Measurements from ENCODE around the gene NFATC2.

Gene NFATC2

DNA sequence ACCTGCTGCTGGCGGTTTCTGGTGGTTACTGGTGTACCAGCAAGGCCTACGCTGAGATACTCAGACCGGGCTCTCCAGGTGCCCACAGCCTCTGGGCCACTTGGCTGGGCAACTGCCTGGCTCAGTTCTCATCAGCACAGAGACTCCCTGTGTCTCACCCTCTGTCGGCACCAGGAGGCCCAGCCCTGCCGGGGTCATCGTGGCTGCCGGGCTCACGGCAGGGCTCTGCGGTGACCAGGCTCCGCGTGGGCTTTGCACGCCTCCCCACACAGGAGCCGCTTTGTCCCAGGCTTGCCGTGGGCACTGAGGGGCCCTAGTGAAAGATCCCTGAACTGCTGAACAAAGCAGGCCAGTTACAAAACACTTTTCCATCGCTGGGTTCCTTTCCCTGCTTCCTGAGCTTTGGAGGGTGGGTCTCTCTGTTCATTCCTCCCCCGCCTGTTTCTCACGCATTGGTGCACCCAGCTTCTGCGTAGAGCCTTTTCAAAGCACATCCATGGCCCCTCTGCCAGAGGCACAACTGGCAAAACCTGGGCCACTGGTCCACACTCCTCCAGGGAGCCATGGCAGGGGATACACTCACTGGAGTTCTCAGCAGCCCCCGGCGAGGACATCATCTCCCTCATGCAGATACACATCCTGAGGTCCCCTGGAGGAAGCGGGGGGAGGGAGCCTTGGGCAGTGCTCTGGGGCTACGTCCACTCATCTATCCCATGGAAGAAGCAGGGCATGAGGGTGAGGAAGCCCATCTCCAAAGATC lies 117.0 kb downstream of the NFATC2 start:
- DNase-seq (ENCODE audit: low read depth in 2 of 2): no peak
- TF ChIP-seq CTCF (IDR thresholded peaks at IDR 0.05; ENCODE audit: low read depth, low read length): no peak

DNA sequence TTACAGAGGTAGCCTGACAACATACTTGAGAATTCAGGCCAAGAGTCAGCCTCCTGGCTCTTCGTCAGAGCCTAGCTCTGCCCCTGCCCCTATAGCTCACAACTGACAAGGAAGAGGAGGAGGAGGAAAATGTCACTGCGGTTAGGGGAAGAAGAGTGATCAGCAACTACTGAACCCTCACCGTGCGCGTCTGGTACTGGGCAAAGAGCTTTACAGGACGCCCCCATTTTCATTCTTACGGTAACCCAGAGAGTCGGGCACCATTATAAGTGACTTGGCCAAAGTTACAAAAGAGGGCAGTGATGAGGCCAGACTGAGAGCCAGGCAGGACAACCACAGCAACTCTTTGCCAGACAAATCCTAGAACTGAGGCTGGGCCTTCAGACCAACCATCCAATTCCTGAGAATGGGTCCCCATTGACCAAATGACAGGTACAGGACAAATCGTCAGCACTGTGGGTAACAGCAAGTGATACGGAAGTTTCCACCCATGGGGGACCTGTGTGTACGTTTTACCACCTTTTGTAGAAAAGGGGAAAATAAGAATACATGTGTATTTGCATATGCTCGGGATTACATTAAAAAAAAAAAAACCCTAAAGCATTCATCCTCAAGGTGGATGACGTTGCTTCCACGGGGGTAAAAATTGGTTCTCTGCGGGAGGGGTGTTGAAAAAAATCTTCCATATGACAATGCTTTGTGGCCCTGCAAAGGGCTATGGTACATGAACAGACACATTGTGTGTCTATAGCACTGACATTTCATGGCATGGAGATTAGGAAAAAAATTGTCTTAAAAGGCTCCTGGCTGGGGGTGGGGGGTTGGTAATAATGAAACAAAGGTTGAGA lies 118.0 kb downstream of the NFATC2 start:
- no peak overlapping the region for H3K4me3 ChIP-seq (replicated peaks in 1 of 2; ENCODE audit: low read depth in 2 of 2, low read length in 2 of 2)
- no peak for DNase-seq (ENCODE audit: low read depth in 2 of 2)
- no peak for TF ChIP-seq CTCF (IDR thresholded peaks at IDR 0.05; ENCODE audit: low read depth, low read length)

More for the DNA sequence above, 117.0 kb downstream of the NFATC2 start:
- no peak overlapping the region for H3K4me3 ChIP-seq (replicated peaks in 1 of 2; ENCODE audit: low read depth in 2 of 2, low read length in 2 of 2)

DNA sequence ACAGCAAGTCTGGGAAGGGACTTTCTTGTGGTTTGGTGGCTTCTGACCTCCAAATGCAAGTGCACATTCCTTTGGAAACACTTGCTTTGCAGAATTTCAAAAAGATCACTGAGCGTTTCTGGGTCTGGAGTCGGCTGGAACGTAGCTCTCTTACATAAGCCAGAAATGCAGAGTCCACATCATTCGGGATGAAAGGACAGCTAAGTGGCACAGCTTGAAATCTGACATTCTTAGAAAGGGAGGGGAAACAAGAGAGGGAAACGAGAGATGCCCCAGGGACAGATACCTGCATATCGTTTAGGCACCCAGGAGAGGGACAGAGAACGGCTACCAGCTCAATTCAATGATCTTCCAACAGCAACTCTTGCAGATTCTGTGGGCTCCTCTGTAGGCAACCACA lies 118.7 kb downstream of the NFATC2 start:
- DNase-seq (ENCODE audit: low read depth in 2 of 2): no peak
- no peak overlapping the region for H3K4me3 ChIP-seq (replicated peaks in 1 of 2; ENCODE audit: low read depth in 2 of 2, low read length in 2 of 2)
- TF ChIP-seq CTCF (IDR thresholded peaks at IDR 0.05; ENCODE audit: low read depth, low read length): no peak

DNA sequence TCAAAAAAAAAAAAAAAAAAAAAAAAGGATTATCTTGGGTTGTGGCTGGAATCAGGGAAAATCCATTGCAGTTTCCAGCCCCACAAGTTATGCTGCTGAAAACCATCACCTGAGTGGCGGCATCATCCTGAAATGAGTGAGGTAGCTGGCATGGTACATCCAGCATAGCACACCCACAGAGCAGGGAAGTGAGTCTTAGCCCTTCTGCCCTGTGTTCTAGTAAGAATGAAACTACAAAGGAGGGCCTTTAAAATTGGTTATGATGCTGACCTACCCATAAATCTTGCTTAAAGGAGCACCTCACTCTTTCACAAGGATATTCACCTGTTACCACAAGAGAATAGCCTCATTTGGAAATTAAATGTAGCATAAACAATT lies 119.2 kb downstream of the NFATC2 start:
- DNase-seq (ENCODE audit: low read depth in 2 of 2): no peak
- TF ChIP-seq CTCF (IDR thresholded peaks at IDR 0.05; ENCODE audit: low read depth, low read length): no peak

DNA sequence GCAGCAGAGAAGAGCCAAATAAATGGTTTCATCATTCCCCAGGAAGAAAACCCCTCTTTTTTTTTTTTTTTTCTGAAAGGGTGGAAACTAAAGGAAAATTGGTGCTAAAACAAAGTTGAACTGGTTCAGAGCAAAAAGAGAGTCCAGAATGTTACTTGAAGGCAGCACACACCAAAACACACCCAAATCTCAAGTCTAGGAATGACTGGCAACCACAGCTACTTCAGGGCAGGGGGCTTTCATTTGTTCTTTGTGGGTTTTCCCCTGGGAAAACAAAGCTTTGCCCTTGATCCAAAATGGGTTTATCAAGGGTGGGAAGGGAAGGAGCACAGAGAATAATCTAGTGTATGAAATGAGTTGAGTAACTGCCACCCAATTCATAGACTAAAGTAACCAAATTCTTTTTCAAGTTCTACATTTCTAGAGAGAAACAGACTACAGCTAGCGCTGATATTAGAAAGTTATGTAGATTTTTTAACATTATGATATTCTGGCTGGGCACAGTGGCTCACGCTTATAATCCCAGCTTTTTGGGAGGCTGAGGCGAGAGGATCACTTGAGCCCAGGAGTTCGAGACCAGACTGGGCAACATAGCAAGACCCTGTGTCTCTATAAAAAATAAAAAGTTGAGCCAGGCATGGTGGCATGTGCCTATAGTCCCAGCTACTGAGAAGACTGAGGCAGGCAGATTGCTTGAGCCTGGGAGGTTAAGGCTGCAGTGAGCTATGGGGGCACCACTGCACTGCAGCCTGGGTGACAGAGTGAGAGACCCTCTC lies 119.8 kb downstream of the NFATC2 start:
- DNase-seq (ENCODE audit: low read depth in 2 of 2): no peak
- TF ChIP-seq CTCF (IDR thresholded peaks at IDR 0.05; ENCODE audit: low read depth, low read length): no peak
- H3K4me3 ChIP-seq (replicated peaks in 1 of 2; ENCODE audit: low read depth in 2 of 2, low read length in 2 of 2): no peak overlapping the region

More for the DNA sequence above, 119.2 kb downstream of the NFATC2 start:
- H3K4me3 ChIP-seq (replicated peaks in 1 of 2; ENCODE audit: low read depth in 2 of 2, low read length in 2 of 2): no peak overlapping the region

DNA sequence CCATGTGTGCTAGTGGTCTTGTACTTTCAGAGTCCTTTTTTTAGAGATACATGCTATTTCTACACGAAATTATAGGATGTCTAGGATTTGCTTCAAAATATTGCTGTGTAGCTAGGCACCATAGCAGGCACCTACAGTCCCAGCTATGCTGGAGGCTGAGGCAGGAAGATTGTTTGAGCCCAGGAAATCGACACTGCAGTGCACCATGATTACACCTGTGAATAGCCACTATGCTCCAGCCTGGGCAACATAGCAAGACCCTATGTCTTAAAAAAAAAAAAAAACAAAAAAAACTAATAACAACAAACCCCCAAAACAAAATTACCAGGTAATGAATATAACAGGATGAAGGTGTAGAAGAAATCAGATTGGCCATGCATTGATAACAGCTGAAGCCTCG lies 121.7 kb downstream of the NFATC2 start:
- H3K4me3 ChIP-seq (replicated peaks in 1 of 2; ENCODE audit: low read depth in 2 of 2, low read length in 2 of 2): no peak overlapping the region
- no peak for TF ChIP-seq CTCF (IDR thresholded peaks at IDR 0.05; ENCODE audit: low read depth, low read length)
- no peak for DNase-seq (ENCODE audit: low read depth in 2 of 2)

All from cardiac fibroblast (primary cell).